ENCODE measurements around the gene SYNRG. TPM values are rescaled to one million over a fixed set of nuclear protein-coding genes. Genes with fewer than 3 reads are reported as not detected.
"Not testable (repeated sequence)": the region's sequence is repeated elsewhere in the genome, so short reads cannot be mapped to it uniquely, and the experiment has no call there.

The SYNRG gene
- polyA plus RNA-seq (2014; cell fraction: cytosol; rRNA removed), result 7.2 and 8.4 TPM in 2 replicates
- polyA plus RNA-seq (2014; cell fraction: nucleus; rRNA removed), result 6.7 and 15.6 TPM in 2 replicates

DNA sequence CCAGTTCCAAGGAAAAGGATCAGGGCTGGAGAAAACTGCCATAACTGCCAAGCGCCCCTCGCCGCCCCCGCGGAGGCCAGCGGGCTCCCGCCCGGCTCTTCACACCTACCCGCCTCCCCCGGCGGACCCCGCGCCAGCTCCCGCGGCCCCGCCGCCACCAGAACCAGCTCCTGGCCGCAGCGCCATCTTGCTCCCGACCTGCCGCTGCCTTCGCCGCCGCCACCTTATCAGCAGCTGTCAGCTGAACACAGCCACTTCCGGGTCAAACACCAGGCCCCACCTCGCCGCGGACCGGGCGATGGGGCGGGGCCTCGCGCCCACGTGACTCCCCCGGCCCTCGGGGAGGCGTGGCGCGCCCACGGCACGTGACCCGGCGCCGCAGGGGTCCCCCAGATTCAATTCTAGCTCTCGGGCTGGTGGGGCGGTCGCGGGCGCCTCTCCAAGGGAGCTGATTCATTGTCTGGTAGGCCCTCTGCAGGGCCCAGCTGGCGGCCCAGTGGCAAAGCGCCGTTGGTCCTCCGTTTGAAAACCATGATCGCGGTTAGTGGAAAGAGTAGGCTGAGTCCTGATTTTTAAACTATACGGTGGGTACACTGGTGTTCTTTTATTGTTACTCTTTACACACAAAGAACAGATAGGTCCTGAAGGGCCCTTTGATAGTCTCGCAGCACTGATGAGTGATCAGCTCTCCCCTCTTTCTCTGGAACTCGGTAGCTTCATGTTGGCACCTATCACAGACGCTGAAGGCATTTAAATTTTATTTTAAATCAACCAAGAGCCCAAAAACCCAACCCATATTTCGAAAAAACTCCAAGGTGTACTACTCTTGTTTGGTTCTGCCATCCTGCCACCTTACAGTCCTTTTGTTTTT lies at the start of gene SYNRG:
SYNRG (minus strand) TSS at position 249 of the 871 bp plus-strand sequence; CDS start at position 186, 63 bp downstream.
- DNase-seq (ENCODE audit: low spot score), result peak; percentile 96

GRCh38 chr17:37657202-37657601 lies 48.0 kb upstream of the SYNRG start:
- DNase-seq (ENCODE audit: low spot score), result no peak

GRCh38 chr17:37651849-37652248 lies 42.6 kb upstream of the SYNRG start:
- no peak for DNase-seq (ENCODE audit: low spot score)

DNA sequence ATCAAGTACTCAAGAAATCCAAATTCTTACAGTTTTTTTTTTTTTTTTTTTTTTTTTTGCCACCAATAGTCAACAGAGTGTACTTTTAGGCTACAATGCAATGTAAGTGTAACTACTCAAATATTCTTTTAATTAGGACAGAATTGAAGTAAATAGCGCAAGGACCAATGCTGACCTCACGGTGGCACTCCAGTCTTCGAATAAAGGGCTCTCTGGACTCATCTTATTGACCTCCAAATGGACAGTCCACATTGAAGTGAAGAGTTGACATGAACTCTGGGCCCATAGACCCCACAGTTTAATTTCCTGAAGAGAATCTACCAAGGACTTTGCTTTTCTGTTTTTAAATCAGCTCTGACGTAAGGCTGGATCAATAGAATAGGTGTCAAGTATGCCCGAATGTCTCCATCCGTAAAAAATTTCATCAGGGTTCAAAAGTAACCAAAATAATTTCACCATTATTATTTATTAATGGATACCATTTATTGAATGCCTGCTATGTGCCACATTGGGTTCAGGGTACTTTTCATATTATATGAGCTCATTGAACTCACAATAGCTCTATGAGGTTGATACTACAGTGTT lies 41.3 kb upstream of the SYNRG start:
- DNase-seq (ENCODE audit: low spot score), result peak; percentile 32

DNA sequence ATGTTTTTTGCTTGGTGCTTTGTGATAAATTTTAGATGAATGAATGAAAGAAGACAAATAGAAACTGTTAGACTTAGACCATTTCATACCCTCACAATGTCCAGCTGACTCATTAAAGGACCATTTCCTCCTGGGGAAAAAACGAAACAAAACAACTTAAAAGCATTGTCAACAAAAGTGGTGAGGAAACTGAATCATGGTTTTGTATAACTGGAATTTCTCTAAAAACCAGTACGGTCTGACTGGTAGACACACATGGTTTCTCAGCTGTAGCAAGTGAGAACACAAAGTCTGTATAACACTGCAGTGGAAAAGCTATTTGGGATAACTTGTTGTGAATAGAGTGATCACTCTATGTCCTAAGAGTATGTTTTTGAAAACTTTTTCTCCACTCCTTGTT lies 39.3 kb upstream of the SYNRG start:
- DNase-seq (ENCODE audit: low spot score), result no peak

DNA sequence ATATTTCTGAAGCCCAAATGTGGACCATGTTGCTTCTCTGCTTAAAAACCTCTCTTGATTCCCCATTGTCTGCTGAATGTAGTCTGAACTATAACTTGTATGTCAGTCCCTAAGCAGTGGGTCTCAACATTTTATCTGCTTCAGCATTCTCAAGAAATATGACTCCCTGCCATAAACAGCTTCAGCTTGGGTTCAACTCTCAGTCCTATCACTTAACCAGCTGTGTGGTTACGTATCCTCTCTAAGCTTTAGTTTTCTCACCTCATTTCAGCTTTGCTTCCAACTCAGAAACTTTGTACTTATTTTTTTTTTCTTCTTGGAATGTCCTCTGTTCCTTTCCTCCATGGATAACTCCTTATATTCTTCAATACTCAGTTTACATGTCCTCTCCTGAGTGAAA lies 38.6 kb upstream of the SYNRG start:
- no peak for DNase-seq (ENCODE audit: low spot score)

DNA sequence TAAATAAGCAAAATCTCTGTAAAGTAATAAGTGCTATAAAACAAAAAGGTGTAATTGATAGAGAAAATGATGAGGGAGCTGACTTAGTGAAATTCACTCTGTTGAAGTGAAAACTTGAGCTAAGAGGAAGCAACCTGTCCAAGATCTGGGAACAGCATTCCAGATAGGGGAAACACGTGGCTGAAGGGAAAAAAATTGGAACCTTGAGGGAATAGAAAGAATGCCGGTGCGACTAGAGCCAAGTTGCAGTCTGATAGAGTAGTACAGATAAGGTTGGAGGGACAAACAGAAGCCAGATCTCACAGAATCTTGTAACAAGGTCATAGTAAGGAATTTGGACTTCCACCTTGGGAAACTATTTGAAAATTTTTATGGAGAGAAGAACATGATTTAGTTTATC lies 34.7 kb upstream of the SYNRG start:
- DNase-seq (ENCODE audit: low spot score), result peak; percentile 11

- peak; percentile 87 for DNase-seq (ENCODE audit: low spot score)
Observed at GRCh38 chr17:37643118-37643766, 34.0 kb upstream of the SYNRG start, which contains the start of gene DDX52. Gene DDX52, minus strand, starts transcription at chr17:37643446. Its CDS starts 26 bp downstream, at chr17:37643420.

DNA sequence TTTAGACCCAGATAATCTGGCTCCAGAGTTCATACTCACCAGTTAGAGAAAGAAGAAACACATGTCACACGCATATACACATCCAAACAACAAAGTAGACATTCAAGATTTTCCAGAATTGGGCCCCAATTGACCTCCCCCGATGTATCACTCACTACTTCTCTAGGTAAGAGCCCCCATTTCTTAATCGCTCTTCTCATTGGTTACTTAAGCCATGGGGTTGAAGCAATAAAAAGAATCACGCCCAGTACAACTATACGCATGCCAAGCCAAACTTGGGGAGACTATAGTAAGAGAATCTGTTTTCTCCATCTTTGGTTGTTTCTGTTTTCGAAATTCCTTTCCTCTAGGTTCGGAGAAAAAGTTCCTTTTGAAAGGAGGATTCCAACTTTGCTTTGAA lies 33.5 kb upstream of the SYNRG start:
- no peak for DNase-seq (ENCODE audit: low spot score)

GRCh38 chr17:37640015-37640414 lies 30.8 kb upstream of the SYNRG start:
- no peak for DNase-seq (ENCODE audit: low spot score)

DNA sequence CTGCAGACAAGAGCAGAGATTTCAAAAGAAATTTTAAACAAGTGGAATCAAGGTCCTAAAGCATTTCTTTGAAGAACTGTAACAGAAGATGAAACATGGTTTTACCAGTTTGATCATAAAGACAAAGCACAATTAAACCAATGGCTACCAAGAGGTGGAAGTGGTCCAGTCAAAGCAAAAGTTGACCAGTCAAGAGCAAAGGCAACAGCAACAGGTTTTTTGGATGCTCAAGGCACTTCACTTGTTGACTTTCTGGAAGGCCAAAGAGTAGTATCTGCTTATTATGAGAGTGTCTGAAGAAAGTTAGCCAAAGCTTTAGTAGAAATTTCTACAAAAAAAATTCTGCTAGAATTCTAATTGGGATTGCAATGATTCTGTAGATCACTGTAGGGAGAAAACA lies 28.7 kb upstream of the SYNRG start:
- no peak for DNase-seq (ENCODE audit: low spot score)

DNA sequence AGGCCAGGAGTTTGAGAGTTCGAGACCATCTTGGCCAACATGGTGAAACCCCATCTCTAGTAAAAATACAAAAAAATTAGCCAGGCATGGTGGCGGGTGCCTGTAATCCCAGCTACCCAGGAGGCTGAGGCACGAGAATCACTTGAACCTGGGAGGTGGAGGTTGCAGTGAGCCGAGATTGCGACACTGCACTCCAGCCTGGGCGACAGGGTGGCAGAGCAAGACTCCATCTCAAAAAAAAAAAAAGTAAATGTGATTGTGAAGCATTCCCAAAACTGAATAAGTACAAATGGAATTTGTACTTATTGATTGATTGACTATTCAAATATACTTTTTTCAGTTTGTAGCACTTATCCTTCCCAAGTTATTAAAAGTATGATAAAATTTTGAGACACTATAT lies 7.2 kb upstream of the SYNRG start:
- not testable (repeated sequence) for DNase-seq (ENCODE audit: low spot score)

- no peak for DNase-seq (ENCODE audit: low spot score)
Observed at GRCh38 chr17:37614823-37615222, 5.6 kb upstream of the SYNRG start.

DNA sequence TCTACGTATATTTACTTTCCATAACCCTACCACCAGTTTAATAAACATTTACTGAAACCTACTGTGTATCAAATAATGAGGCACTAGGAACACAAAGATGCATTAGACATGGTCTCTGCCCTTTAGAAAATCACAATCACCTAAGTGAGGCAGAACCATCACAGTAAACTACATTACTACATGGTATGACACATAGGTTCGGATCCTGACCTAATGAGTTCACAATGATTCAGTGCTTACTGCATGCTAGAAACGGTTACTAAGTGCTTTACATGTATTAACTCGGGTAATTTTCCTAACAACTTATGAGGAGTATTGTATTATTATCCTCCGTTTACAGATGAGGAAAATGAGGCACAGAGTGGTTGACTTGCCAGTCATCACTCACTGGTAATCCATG lies 5.2 kb upstream of the SYNRG start:
- no peak for DNase-seq (ENCODE audit: low spot score)

GRCh38 chr17:37610971-37611370 lies 1.8 kb upstream of the SYNRG start:
- DNase-seq (ENCODE audit: low spot score), result no peak

- peak; percentile 7 for DNase-seq (ENCODE audit: low spot score)
Observed at GRCh38 chr17:37610041-37610420, 813 bp upstream of the SYNRG start.

- no peak for DNase-seq (ENCODE audit: low spot score)
Observed at GRCh38 chr17:37608351-37609169, 658 bp downstream of the SYNRG start.

DNA sequence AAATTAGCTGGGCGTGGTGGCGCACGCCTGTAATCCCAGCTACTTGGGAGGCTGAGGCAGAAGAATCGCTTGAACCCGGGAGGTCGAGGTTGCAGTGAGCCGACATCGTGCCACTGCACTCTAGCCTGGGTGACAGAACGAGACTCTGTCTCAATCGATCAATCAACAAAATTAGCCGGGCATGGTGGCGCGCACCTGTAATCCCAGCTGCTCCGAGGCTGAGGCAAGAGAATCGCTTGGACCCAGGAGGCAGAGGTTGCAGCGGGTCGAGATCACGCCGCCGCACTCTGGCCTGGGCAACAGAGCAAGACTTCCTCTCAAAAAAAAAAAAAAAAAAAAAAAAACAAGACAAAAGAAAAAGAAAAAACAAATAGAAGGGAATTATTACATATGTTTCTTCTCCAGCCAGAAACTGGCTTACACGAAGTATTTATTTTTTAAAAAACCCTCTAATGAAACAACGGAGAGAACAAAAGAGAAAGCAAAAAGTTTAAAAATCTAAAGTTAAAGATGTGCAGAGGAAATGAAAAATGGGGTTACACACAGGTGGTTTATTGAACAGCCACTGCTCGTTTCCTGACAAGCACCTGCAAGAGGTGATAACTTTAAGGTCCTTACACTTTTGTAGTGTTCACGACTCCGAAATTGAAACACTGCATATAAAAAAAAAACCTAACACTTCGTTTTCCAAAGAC lies 1.4 kb downstream of the SYNRG start:
- DNase-seq (ENCODE audit: low spot score), result no peak

GRCh38 chr17:37605813-37606505 lies 3.3 kb downstream of the SYNRG start:
- DNase-seq (ENCODE audit: low spot score), result no peak

GRCh38 chr17:37605081-37605480 lies 4.1 kb downstream of the SYNRG start:
- DNase-seq (ENCODE audit: low spot score), result no peak
